ENCODE data around the gene HBE1. TPM values are rescaled to one million over a fixed set of nuclear protein-coding genes. Genes with fewer than 3 reads are reported as not detected.

The HBE1 gene
- total RNA-seq, 2 donors from 2014 or later, result not detected

GRCh38 chr11:5247472-5248192 is 22.1 kb downstream of the HBE1 start:
- 75 to 77% methylated on average over 3 of the region's 3 CpGs for WGBS, 2 donors
- no peaks in the 10 kb centered on the region for H3K27me3 ChIP-seq
- no peaks in the 10 kb centered on the region for H3K4me1 ChIP-seq
- TF ChIP-seq POLR2A (IDR thresholded peaks at IDR 0.05), result no peak
- TF ChIP-seq, protein P1, sequence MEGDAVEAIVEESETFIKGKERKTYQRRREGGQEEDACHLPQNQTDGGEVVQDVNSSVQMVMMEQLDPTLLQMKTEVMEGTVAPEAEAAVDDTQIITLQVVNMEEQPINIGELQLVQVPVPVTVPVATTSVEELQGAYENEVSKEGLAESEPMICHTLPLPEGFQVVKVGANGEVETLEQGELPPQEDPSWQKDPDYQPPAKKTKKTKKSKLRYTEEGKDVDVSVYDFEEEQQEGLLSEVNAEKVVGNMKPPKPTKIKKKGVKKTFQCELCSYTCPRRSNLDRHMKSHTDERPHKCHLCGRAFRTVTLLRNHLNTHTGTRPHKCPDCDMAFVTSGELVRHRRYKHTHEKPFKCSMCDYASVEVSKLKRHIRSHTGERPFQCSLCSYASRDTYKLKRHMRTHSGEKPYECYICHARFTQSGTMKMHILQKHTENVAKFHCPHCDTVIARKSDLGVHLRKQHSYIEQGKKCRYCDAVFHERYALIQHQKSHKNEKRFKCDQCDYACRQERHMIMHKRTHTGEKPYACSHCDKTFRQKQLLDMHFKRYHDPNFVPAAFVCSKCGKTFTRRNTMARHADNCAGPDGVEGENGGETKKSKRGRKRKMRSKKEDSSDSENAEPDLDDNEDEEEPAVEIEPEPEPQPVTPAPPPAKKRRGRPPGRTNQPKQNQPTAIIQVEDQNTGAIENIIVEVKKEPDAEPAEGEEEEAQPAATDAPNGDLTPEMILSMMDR (IDR thresholded peaks at IDR 0.05), result no peak
- H3K9me3 ChIP-seq, result no peaks in the 10 kb centered on the region
- no peak overlapping the region for H3K27ac ChIP-seq
- no peaks in the 10 kb centered on the region for H3K36me3 ChIP-seq (replicated peaks in 1 of 2; ENCODE audit: insufficient read depth in 1 of 2, low read depth in 2 of 2)
- DNase-seq, result no peak
- intact Hi-C loops (cut with DNase I), result no loop called here
- ATAC-seq, result no peak
- H3K4me3 ChIP-seq, result no peak overlapping the region

GRCh38 chr11:5246772-5247471 is 22.8 kb downstream of the HBE1 start:
- Histone ChIP-seq H3K36me3 (replicated peaks in 1 of 2; ENCODE audit: insufficient read depth in 1 of 2, low read depth in 2 of 2) (no peaks in the 10 kb centered on the region), H3K4me3 (no peak overlapping the region), H3K4me1 (no peaks in the 10 kb centered on the region), H3K27me3 (no peaks in the 10 kb centered on the region), H3K27ac (no peak overlapping the region), H3K9me3 (no peaks in the 10 kb centered on the region)
- WGBS, 2 donors, result 49 to 61% methylated on average over 6 of the region's 6 CpGs
- ATAC-seq (no peak), DNase-seq (no peak)
- intact Hi-C loops (cut with DNase I), result no loop called here
- TF ChIP-seq, protein P1 (IDR thresholded peaks at IDR 0.05), result no peak

- intact Hi-C loops (cut with DNase I), result no loop called here
- Histone ChIP-seq H3K9me3 (no peaks in the 10 kb centered on the region), H3K4me1 (no peaks in the 10 kb centered on the region), H3K4me3 (no peak overlapping the region), H3K36me3 (replicated peaks in 1 of 2; ENCODE audit: insufficient read depth in 1 of 2, low read depth in 2 of 2) (no peaks in the 10 kb centered on the region), H3K27ac (no peak overlapping the region), H3K27me3 (no peaks in the 10 kb centered on the region)
- WGBS, 2 donors, result 73 to 74% methylated on average over 2 of the region's 2 CpGs
- TF ChIP-seq, protein P1 (IDR thresholded peaks at IDR 0.05), result no peak
- no peak for TF ChIP-seq POLR2A (IDR thresholded peaks at IDR 0.05)
- DNase-seq, result no peak
- no peak for ATAC-seq
Measured at GRCh38 chr11:5245155-5245554, 24.6 kb downstream of the HBE1 start.

DNA sequence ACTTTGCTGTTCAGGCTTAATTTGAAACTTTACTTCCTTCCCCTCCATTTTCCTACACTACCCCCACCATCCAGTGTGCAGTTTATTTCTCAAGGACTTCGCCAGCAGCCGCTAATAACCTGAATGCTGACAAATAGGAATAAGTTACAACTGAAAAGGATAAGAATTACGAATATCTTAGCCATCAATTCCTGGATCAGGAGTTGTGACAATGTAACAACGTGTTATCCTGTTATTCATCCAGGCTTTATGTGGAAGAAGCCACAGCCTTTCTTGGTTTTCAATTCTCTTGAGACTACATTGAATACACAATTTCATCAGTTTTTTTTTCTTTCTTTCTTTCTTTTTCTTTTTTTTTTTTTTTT is 25.9 kb downstream of the HBE1 start:
- no peak overlapping the region for H3K27ac ChIP-seq
- TF ChIP-seq, protein P1 (IDR thresholded peaks at IDR 0.05), result no peak
- TF ChIP-seq POLR2A (IDR thresholded peaks at IDR 0.05), result no peak
- H3K27me3 ChIP-seq, result no peaks in the 10 kb centered on the region
- no peak for ATAC-seq
- intact Hi-C loops (cut with DNase I), result no loop called here
- H3K36me3 ChIP-seq (replicated peaks in 1 of 2; ENCODE audit: insufficient read depth in 1 of 2, low read depth in 2 of 2), result no peaks in the 10 kb centered on the region
- no peaks in the 10 kb centered on the region for H3K9me3 ChIP-seq
- no peak for DNase-seq
- no peak overlapping the region for H3K4me3 ChIP-seq
- no peaks in the 10 kb centered on the region for H3K4me1 ChIP-seq
- 69 to 72% methylated on average over 4 of the region's 4 CpGs for WGBS, 2 donors

Measured in body of pancreas (tissue), 4 donors.